DND-41 (cell line): Measurements from ENCODE around the gene CERS6.

Source experiments
- EZH2 ChIP-seq: IDR thresholded peaks from 3 replicates; pipeline ENCODE4 v1.6.1; 2012; ENCODE audit warnings: borderline replicate concordance, low read depth, mild to moderate bottlenecking, moderate library complexity, low read length, inconsistent platforms; ENCODE audit not compliant: severe bottlenecking
- TF ChIP-seq, protein P1 (sequence below): IDR thresholded peaks from 2 replicates; pipeline ENCODE4 v1.5.1; 2012; ENCODE audit warnings: borderline replicate concordance, low read length, moderate library complexity, mild to moderate bottlenecking; ENCODE audit not compliant: poor library complexity, severe bottlenecking; ENCODE audit errors: extremely low read depth

DNA sequence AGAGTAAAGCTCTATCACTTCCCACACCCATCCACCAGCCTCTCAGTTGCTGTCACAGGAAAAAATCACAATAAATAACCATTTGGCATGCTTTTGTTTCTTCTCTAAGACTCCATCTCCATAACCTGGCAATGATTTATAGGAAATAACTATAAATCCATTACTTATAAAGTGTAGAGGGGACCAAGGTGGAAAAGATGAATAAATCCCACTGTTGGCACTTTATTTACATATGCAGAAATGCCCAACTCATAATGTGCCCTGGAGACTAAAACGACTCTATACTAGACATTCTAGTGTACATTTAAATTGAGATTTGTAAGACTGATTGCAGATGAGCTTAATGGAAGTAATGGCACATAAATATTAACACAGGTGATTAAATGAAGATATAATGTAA lies 338.9 kb downstream of the CERS6 start:
- TF ChIP-seq, protein P1, sequence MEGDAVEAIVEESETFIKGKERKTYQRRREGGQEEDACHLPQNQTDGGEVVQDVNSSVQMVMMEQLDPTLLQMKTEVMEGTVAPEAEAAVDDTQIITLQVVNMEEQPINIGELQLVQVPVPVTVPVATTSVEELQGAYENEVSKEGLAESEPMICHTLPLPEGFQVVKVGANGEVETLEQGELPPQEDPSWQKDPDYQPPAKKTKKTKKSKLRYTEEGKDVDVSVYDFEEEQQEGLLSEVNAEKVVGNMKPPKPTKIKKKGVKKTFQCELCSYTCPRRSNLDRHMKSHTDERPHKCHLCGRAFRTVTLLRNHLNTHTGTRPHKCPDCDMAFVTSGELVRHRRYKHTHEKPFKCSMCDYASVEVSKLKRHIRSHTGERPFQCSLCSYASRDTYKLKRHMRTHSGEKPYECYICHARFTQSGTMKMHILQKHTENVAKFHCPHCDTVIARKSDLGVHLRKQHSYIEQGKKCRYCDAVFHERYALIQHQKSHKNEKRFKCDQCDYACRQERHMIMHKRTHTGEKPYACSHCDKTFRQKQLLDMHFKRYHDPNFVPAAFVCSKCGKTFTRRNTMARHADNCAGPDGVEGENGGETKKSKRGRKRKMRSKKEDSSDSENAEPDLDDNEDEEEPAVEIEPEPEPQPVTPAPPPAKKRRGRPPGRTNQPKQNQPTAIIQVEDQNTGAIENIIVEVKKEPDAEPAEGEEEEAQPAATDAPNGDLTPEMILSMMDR = no peak
- no peak for TF ChIP-seq EZH2
